Stimulated activated memory B cell treated with anti-CD40 and anti-IgM and Interleukin-4, amounts not matched to agents 10 μg/mL and 1 μg/mL and 100 μg/mL, for 72 hours (primary cell): ENCODE measurements around the gene ZBTB42.
A peak's percentile ranks its signal among the peaks of the same experiment; 100 is the strongest.

ENCODE experiments used
- ATAC-seq: fragments of 150-1000 bp; cut with Tn5 transposase; 2 replicates; pipeline ENCODE4 v1.10.0; 2021
- H3K27ac Mint-ChIP-seq: one replicate; pipeline ENCODE4 v1.8.0; 2022; ENCODE audit warnings: mild to moderate bottlenecking, mixed read lengths
- H3K27me3 Mint-ChIP-seq: one replicate; pipeline ENCODE4 v1.8.0; 2022; ENCODE audit warnings: mixed read lengths
- H3K36me3 Mint-ChIP-seq: one replicate; pipeline ENCODE4 v1.8.0; 2022; ENCODE audit warnings: mixed read lengths
- H3K4me1 Mint-ChIP-seq: one replicate; pipeline ENCODE4 v1.8.0; 2022; ENCODE audit warnings: mixed read lengths
- H3K4me3 Mint-ChIP-seq: one replicate; pipeline ENCODE4 v1.8.0; 2022; ENCODE audit warnings: mild to moderate bottlenecking, moderate library complexity, mixed read lengths
- H3K9me3 Mint-ChIP-seq: one replicate; pipeline ENCODE4 v1.8.0; 2022; ENCODE audit warnings: mixed read lengths

Gene ZBTB42

DNA sequence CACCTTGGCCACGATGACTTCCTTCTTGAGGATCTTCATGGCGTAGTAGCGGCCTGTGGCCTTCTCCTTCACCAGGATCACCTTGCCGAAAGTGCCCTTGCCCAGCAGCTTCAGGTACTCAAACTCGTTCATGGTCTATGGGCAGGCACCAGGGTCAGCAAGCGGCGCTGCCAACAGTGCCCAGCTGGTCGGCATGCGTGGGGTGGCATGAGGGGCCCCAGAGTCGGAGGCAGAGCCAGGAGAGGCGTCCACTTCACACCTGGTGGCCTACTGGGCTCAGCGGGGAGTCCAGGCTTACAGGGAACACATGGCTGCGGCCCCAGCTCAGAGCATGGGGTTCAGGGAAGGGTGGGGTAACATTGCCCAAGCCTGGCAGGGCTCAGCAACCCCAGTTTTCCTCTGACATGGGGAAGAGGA lies 25.8 kb upstream of the ZBTB42 start:
- no peaks in the 10 kb centered on the region for H3K27me3 Mint-ChIP-seq
- no peak overlapping the region for H3K4me3 Mint-ChIP-seq
- H3K4me1 Mint-ChIP-seq = no peaks in the 10 kb centered on the region
- no peak overlapping the region for H3K27ac Mint-ChIP-seq
- H3K36me3 Mint-ChIP-seq = peaks cover 53% of the 10 kb centered on the region
- H3K9me3 Mint-ChIP-seq = no peaks in the 10 kb centered on the region
- ATAC-seq = no peak

DNA sequence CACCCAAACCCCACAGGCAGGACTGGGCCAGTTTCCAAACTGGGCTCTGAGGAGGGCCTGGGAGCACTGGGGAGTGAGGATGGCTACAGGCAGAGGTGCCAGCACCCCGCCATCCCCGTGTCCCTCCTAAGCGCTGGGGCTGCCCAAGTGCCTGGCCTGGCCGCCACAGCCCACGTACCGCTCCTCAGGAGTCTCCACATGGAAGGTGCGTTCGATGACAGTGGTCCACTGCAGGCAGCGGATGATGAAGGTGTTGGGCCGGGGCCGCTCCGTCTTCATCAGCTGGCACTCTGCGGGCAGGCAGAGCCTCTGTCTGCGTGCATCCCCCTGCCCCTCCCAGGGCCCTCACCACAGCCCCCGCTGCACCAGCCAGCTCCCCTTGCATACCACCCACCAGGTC lies 24.4 kb upstream of the ZBTB42 start:
- H3K27me3 Mint-ChIP-seq = no peaks in the 10 kb centered on the region
- H3K36me3 Mint-ChIP-seq = peaks cover 40% of the 10 kb centered on the region
- no peaks in the 10 kb centered on the region for H3K9me3 Mint-ChIP-seq
- no peak overlapping the region for H3K4me3 Mint-ChIP-seq
- H3K4me1 Mint-ChIP-seq = no peaks in the 10 kb centered on the region
- no peak for ATAC-seq
- no peak overlapping the region for H3K27ac Mint-ChIP-seq

DNA sequence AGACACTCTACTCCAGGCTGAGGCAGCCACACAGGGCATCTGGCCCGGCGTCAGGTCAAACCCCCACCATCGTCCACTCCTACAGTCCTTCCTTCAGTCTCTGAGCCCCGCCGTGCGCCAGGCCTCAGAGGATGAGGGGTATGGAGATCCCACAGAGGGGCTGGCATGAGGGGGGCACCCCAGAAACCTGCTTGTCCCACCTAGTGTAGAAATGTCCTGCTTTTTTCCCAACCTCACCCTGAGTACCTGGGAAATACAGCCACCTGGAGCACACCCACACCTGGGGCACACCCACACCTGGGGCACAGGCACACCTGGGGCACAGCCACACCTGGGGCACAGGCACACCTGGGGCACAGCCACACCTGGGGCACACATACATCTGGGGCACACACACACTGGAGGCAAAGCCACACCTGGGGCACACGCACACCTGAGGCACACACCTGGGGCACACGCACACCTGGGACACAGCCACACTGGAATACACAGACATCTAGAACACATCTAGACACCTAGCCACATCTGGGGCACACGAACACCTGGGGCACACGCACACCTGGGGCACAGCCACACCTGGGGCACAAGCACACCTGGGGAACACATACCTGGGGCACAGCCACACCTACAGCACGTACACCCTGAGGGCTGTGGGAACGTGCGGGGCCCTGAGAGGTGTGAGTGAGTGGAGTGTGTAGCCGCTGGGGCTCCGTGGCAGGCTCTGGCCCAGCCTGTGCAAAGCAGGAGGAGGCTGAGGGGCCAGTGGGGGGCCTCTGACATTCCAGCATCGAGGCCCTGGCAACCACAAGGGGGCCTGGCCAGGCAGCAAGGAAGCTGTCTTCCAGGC lies 23.7 kb upstream of the ZBTB42 start:
- Mint-ChIP-seq H3K4me3 (no peak overlapping the region), H3K4me1 (no peaks in the 10 kb centered on the region), H3K27me3 (no peaks in the 10 kb centered on the region), H3K9me3 (no peaks in the 10 kb centered on the region), H3K27ac (no peak overlapping the region), H3K36me3 (peaks cover 33% of the 10 kb centered on the region)
- ATAC-seq = no peak

DNA sequence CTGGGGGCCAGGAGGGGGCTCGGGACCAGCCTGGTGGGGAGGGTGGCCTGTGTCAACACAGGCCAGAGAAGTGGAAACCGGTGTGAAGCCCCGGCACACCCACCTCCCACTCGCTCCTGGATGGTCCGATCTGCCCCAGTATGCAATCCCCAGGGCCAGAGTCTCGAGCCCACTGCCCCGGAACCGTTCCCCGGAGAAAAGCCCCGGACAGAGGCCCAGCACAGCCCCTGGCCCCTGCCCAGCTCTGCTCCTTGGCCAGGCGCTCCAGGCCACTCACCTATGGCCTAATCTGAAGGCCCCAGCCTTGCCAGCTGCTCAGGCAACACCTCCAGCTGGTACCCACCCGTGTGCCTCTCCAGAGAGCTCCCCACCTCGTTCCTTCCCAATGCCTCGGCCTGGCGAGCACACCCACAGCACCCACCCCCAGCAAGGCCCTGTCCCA lies 23.1 kb upstream of the ZBTB42 start:
- peaks cover 26% of the 10 kb centered on the region for H3K36me3 Mint-ChIP-seq
- H3K27ac Mint-ChIP-seq = no peak overlapping the region
- no peaks in the 10 kb centered on the region for H3K4me1 Mint-ChIP-seq
- ATAC-seq = no peak
- H3K27me3 Mint-ChIP-seq = no peaks in the 10 kb centered on the region
- H3K4me3 Mint-ChIP-seq = no peak overlapping the region
- no peaks in the 10 kb centered on the region for H3K9me3 Mint-ChIP-seq

DNA sequence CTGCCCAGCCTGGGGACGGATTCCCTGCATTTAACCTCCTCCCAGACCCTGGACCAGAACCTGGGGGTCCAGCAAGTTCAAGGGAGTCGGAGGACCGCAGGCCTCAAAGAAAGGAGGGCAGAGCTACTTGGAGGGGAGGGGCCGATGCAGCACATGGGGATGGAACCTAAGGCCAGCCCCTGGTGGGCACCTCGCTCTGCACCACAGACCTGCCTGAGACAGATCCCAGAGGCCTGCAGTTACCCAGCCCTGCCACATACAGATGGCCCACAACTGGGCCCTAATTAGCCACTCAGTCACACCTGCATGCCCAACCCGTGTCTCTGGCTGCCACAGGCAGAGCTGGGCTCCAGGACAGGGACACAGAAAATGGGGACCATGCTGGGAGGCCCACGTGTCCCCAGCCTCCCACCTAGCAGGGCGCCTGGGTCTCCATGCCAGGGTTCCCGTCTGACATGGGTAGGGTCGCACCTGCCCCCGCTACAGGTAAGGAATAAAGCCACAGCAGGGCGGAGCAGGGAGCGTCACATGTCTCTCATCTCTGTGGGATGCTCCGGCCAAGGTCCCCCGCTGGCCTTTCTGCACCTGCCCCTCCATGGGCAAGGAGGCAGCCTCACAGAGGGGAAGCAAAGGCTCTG lies 22.1 kb upstream of the ZBTB42 start:
- no peak for ATAC-seq
- peaks cover 20% of the 10 kb centered on the region for H3K36me3 Mint-ChIP-seq
- H3K9me3 Mint-ChIP-seq = no peaks in the 10 kb centered on the region
- H3K27me3 Mint-ChIP-seq = no peaks in the 10 kb centered on the region
- no peak overlapping the region for H3K4me3 Mint-ChIP-seq
- H3K27ac Mint-ChIP-seq = no peak overlapping the region
- no peaks in the 10 kb centered on the region for H3K4me1 Mint-ChIP-seq

DNA sequence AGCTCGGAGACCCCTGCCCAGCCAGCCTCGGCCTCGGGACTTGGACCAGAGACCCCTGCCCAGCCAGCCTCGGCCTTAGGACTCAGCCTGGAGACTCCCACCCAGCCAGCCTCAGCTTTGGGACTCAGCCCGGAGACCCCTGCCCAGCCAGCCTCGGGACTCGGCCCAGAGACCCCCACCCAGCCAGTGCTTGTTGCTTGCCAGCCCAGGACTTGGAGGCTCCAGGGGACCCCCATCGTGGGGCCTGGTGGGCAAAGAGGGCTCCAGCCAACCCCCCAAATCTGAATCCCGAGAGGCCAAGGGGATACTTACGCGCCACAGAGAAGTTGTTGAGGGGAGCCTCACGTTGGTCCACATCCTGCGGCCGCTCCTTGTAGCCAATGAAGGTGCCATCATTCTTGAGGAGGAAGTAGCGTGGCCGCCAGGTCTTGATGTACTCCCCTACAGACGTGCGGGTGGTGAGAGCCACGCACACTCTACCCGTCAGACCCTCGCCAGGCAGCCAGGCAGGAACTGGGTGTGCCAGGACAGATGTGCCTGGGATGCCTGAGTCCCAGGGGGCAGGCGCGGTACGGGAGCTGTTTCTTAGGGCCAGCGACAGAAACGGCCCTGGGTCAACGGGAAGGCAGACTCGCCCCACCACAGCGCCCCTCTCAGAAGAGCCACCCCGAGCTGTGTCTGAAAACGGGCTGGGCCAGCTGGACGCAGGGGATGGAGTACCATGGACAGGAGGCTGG lies 21.0 kb upstream of the ZBTB42 start:
- Mint-ChIP-seq H3K9me3 (no peaks in the 10 kb centered on the region), H3K36me3 (peaks cover 11% of the 10 kb centered on the region), H3K4me3 (no peak overlapping the region), H3K27ac (no peak overlapping the region), H3K4me1 (no peaks in the 10 kb centered on the region), H3K27me3 (no peaks in the 10 kb centered on the region)
- no peak for ATAC-seq

DNA sequence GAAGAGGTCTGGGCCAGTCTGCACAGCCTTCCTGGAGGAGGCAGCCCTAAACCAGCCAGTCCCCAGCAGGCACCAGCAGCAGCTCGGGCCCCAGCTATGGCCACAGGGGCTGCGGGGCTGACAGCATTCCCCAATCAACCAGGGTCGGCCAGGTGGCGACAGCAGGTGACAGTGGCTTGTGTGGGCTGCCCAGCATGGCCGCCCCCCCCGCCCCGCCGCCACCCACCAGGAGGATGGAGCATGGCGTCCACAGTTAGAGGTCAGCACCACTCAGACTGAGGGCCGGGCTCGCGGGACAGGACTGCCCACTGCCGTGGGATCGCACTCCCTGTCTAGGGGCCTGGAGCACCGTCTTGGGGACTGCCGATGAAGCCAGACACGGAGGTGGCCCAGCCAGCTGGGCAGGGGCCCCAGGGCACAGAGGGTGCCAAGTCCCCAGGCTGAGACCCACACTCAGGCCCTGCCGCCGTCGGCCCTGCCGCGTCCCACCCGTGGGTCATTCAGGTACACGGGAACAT lies 20.3 kb upstream of the ZBTB42 start:
- no peak for ATAC-seq
- H3K9me3 Mint-ChIP-seq = no peaks in the 10 kb centered on the region
- H3K4me1 Mint-ChIP-seq = no peaks in the 10 kb centered on the region
- no peak overlapping the region for H3K27ac Mint-ChIP-seq
- H3K27me3 Mint-ChIP-seq = no peaks in the 10 kb centered on the region
- H3K36me3 Mint-ChIP-seq = peaks cover 9% of the 10 kb centered on the region
- no peak overlapping the region for H3K4me3 Mint-ChIP-seq

DNA sequence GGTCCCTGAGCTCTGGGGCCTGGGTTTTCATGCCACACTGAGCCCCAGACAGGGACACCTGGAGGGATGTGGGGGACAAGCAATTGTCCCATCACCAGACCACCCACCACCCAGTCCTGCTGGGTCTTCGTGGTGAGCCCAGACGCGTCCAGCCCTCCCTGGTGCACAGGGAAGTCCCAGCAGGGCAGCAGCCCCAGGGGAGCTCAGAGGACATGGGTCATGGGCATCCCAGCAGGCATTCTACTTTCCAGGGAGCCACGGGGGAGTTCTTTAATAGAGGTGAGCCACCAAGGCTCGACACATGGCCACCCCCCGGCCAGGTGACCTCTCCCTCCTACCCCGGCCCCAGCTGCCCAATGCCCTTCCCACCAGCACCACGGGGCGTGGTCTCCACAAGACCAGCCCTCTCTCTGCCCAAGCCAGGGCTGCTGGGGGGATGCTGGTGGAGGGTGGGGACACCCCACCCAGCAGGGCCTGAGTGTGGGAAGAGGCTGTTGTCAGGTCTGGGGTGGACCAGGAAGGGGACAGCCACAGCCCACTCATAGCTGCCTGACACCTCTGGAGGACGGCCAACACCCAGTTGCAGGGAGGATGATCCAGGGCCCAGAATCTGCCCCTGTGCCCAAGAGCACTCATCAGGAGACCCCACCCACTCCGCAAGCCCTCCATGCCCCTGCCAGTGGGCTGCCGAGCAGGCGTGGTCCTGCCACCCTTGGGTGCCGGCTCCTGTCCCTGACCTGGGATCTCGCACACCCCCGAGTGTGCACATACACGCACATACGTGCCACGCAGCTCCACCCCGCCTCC lies 19.4 kb upstream of the ZBTB42 start:
- no peak for ATAC-seq
- Mint-ChIP-seq H3K36me3 (peaks cover 9% of the 10 kb centered on the region), H3K27ac (no peak overlapping the region), H3K27me3 (no peaks in the 10 kb centered on the region), H3K4me1 (peaks cover 4% of the 10 kb centered on the region), H3K4me3 (no peak overlapping the region), H3K9me3 (no peaks in the 10 kb centered on the region)

DNA sequence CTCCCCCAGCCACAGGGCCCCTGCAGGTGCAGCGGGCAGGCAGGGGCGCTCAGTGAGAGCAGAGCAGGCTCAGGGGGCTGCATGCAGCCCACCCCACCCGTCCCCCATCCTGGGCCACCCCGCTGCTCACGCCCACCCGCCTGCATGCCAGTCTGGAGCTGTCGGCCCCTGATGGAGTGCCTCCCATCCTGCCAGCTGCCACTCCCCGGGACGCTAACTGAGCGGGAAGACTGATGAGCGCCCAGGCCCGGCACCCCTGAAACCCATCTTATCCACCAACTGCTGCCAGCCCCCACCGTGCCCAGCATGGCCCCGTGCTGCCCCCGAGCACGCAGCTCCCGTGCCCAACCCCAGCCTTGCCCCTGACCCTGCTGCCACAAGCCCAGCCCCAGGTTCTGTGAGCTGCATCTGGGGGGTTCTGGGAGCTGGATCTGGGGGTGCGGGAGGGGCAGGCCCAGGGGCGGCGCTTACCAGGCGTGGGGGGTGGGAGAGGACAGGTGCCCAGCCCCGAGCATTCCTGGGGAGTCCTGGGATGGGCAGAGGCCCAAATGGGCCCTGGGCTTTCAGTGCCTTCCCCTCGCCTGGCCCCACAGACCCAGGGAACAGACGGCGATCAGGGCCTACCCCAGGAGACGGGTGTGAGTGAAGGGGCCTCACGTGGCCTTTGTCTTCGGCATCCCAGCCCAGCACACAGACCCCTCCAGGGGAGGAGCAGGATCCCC lies 18.7 kb upstream of the ZBTB42 start:
- Mint-ChIP-seq H3K27me3 (no peaks in the 10 kb centered on the region), H3K4me3 (no peak overlapping the region), H3K9me3 (no peaks in the 10 kb centered on the region), H3K27ac (no peak overlapping the region), H3K36me3 (peaks cover under 1% of the 10 kb centered on the region), H3K4me1 (peaks cover 7% of the 10 kb centered on the region)
- no peak for ATAC-seq

DNA sequence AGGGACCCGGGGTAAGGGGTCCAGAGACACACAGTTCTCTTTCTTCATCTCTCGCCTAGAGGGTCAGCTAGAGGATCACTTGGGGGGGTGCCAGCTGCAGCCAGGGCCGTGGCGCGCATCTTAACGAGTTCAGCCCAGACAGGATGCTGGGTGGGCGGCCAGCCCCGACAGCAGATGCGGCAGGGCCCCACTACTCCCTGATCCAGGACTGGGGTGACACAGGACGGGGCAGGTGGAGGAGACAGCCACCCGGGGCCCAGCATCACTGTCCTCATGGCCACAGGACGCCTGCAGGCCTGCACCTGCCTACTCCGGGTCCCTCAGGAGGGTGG lies 18.1 kb upstream of the ZBTB42 start:
- peaks cover 8% of the 10 kb centered on the region for H3K4me1 Mint-ChIP-seq
- no peaks in the 10 kb centered on the region for H3K27me3 Mint-ChIP-seq
- no peak overlapping the region for H3K27ac Mint-ChIP-seq
- H3K36me3 Mint-ChIP-seq = no peaks in the 10 kb centered on the region
- H3K9me3 Mint-ChIP-seq = no peaks in the 10 kb centered on the region
- H3K4me3 Mint-ChIP-seq = no peak overlapping the region
- ATAC-seq = no peak

DNA sequence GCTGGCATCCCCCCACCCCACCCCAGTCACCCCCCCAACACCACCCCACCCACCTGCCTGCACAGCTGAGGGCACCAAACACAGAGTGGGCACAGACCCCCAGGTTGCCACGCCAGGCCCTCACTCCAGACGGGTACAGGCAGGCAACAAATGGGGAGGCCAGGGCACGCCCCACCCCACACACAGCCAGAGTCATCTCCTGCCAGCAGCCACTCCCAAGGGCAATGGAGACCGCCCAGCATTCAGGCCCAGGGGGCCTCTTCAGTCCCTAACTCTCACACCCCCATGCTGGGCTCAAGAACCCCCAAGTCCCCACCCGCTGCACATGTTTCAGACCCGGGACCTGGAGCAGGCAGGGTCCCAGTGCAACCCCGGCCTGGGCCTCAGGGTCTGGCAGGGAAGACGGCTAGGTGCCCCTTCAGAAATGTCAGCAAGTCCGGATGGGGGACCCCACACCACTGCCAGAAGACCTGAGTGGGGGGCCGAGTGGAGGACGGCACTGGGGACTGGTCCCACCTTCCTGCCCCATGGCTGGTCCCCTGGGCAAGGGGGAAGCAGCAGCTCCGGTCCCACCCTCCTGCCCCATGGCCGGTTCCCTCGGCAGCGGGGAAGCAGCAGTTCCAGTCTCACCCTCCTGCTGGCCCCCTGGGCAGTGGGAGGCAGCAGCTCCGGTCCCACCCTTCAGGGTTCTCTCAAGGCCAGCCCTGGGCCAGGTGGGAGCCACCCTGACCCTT lies 17.2 kb upstream of the ZBTB42 start:
- H3K4me3 Mint-ChIP-seq = no peak overlapping the region
- H3K27me3 Mint-ChIP-seq = no peaks in the 10 kb centered on the region
- H3K27ac Mint-ChIP-seq = peak overlapping the region; percentile 5
- no peaks in the 10 kb centered on the region for H3K36me3 Mint-ChIP-seq
- ATAC-seq = no peak
- H3K4me1 Mint-ChIP-seq = peaks cover 13% of the 10 kb centered on the region
- H3K9me3 Mint-ChIP-seq = no peaks in the 10 kb centered on the region

DNA sequence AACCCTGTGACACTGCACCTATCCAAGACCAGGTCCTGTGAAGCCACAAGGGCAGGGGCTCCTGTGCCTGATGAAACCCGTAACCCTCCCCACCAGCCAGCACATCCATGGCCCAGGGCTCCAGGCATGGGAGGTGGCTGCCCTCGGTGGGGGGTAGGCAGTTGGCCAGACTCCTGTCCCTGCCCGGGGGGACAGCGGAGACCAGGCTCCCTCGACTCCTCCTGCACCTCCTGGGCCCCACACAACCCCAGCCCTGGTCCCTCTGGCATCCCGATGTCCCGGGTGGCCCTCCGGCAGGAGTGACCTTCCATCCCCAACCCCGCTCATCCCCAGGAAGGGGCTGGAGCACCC lies 16.7 kb upstream of the ZBTB42 start:
- Mint-ChIP-seq H3K36me3 (no peaks in the 10 kb centered on the region), H3K27me3 (no peaks in the 10 kb centered on the region), H3K4me3 (no peak overlapping the region), H3K4me1 (peaks cover 13% of the 10 kb centered on the region), H3K27ac (no peak overlapping the region), H3K9me3 (no peaks in the 10 kb centered on the region)
- no peak for ATAC-seq

DNA sequence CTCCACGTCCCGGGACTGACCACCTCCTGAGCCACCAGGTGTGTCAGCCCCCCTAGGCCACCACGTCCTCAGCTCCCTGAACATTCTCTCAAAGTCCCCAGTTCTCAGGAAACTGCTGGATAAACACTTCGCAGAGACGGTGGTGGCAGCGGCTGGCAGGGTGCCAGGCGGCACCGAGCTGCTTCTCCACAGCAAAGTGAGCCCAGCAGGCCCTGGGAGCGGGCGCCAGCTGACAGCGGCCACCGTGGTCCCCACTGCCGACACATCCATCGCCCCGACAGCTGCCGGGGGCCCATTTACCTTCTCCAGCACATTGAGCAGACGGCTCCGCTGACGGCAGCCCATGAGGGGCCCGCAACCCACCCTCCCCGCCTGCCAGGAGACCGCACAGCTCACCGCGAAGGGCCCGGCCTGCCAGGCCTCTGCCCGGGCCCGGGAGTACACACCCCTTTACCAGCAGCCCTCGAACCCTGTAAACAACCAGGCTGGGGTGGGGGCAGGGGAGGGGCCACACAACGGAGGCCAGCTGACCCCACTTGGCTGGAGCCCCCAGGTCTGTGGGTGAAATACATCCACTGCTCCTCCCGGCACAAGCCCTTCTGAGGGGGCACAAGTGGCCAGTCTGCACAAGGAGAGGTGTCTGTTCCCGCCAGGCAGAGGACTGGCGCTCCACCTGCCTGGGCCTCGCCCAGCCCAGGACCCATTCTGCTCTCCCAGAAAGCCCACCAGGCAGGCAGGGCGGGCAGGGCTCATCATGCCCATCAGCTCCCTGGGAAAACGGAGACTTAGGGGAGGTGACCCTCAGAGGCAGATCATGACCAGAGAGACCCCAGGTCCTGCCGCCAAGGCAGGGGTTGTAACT lies 15.8 kb upstream of the ZBTB42 start:
- no peaks in the 10 kb centered on the region for H3K27me3 Mint-ChIP-seq
- no peak overlapping the region for H3K27ac Mint-ChIP-seq
- H3K4me1 Mint-ChIP-seq = peaks cover 13% of the 10 kb centered on the region
- no peak overlapping the region for H3K4me3 Mint-ChIP-seq
- ATAC-seq = no peak
- H3K36me3 Mint-ChIP-seq = no peaks in the 10 kb centered on the region
- H3K9me3 Mint-ChIP-seq = no peaks in the 10 kb centered on the region
